Medulla oblongata (tissue), 1 donor: ENCODE results near the gene DIDO1.
A peak's percentile ranks its signal among the peaks of the same experiment; 100 is the strongest.
"Not testable (repeated sequence)": the region's sequence is repeated elsewhere in the genome, so short reads cannot be mapped to it uniquely, and the experiment has no call there.

ENCODE experiments used
- DNase-seq: peaks from one replicate; pipeline ENCODE4 v3.0.0-alpha.2; 2015; ENCODE audit errors: extremely low spot score

The DIDO1 gene

GRCh38 chr20:62856931-62857619 is 69.2 kb downstream of the DIDO1 start:
- no peak for DNase-seq

GRCh38 chr20:62855120-62855519 is 71.2 kb downstream of the DIDO1 start:
- no peak for DNase-seq

- DNase-seq: no peak
Measured at GRCh38 chr20:62854121-62854520, 72.2 kb downstream of the DIDO1 start.

GRCh38 chr20:62853304-62853703 is 73.0 kb downstream of the DIDO1 start:
- not testable (repeated sequence) for DNase-seq

GRCh38 chr20:62852841-62853240 is 73.5 kb downstream of the DIDO1 start:
- DNase-seq: no peak

- no peak for DNase-seq
Measured at GRCh38 chr20:62852196-62852595, 74.1 kb downstream of the DIDO1 start.

- DNase-seq: peak; percentile 85
Measured at GRCh38 chr20:62850333-62850974, 75.9 kb downstream of the DIDO1 start.

GRCh38 chr20:62849431-62849830 is 76.9 kb downstream of the DIDO1 start:
- DNase-seq: no peak

- not testable (repeated sequence) for DNase-seq
Measured at GRCh38 chr20:62848917-62849316, 77.4 kb downstream of the DIDO1 start.

GRCh38 chr20:62846166-62846890 is 80.0 kb downstream of the DIDO1 start:
- no peak for DNase-seq

- DNase-seq: no peak
Measured at GRCh38 chr20:62845416-62846160, 80.7 kb downstream of the DIDO1 start.

- DNase-seq: no peak
Measured at GRCh38 chr20:62844182-62844581, 82.1 kb downstream of the DIDO1 start.

- no peak for DNase-seq
Measured at GRCh38 chr20:62843656-62844055, 82.6 kb downstream of the DIDO1 start.

GRCh38 chr20:62841705-62842212 is 84.5 kb downstream of the DIDO1 start:
- DNase-seq: no peak

GRCh38 chr20:62840244-62841197 is 85.8 kb downstream of the DIDO1 start:
- DNase-seq: no peak

- no peak for DNase-seq
Measured at GRCh38 chr20:62839816-62840215, 86.5 kb downstream of the DIDO1 start.

- no peak for DNase-seq
Measured at GRCh38 chr20:62839261-62839660, 87.0 kb downstream of the DIDO1 start.

- DNase-seq: no peak
Measured at GRCh38 chr20:62838128-62838891, 88.0 kb downstream of the DIDO1 start.

- DNase-seq: no peak
Measured at GRCh38 chr20:62837790-62838127, 88.5 kb downstream of the DIDO1 start.

GRCh38 chr20:62836967-62837490 is 89.3 kb downstream of the DIDO1 start:
- DNase-seq: no peak
